Osteocyte (in vitro differentiated cells): ENCODE data around the gene CACNA1C. TPM values are rescaled to one million over a fixed set of nuclear protein-coding genes. Genes with fewer than 3 reads are reported as not detected.

Source experiments
- DNase-seq: peaks from one replicate; pipeline ENCODE4 v3.0.0; 2021; ENCODE audit warnings: mixed read lengths; ENCODE audit not compliant: unreplicated experiment; ENCODE audit errors: extremely low spot score
- H3K27ac Mint-ChIP-seq: one replicate; pipeline ENCODE4 v1.8.0; 2021; ENCODE audit warnings: mild to moderate bottlenecking, mixed read lengths; ENCODE audit not compliant: unreplicated experiment
- H3K27me3 Mint-ChIP-seq: one replicate; pipeline ENCODE4 v1.8.0; 2021; ENCODE audit warnings: mixed read lengths; ENCODE audit not compliant: unreplicated experiment
- H3K36me3 Mint-ChIP-seq: one replicate; pipeline ENCODE4 v1.8.0; 2021; ENCODE audit warnings: mixed read lengths; ENCODE audit not compliant: unreplicated experiment
- H3K4me1 Mint-ChIP-seq: one replicate; pipeline ENCODE4 v1.8.0; 2021; ENCODE audit warnings: mixed read lengths; ENCODE audit not compliant: unreplicated experiment
- H3K4me3 Mint-ChIP-seq: one replicate; pipeline ENCODE4 v1.8.0; 2021; ENCODE audit warnings: mild to moderate bottlenecking, moderate library complexity, mixed read lengths; ENCODE audit not compliant: unreplicated experiment
- H3K9me3 Mint-ChIP-seq: one replicate; pipeline ENCODE4 v1.8.0; 2021; ENCODE audit warnings: mixed read lengths; ENCODE audit not compliant: unreplicated experiment
- CTCF ChIP-seq: fragments of 200-600 bp; sonication (generic); IDR thresholded peaks from 2 replicates; pipeline ENCODE4 v1.5.0; 2021; ENCODE audit warnings: antibody characterized with exemption, mild to moderate bottlenecking, moderate library complexity
- total RNA-seq: library from RNA; stranded (reverse); gene quantifications from 2 replicates; pipeline ENCODE4 v1.2.1, GENCODE V29; 2021

CACNA1C gene
- total RNA-seq, 1 donor from 2014 or later = 67.4 TPM

GRCh38 chr12:2636741-2637340 is 584.1 kb downstream of the CACNA1C start:
- no peak for TF ChIP-seq CTCF
- DNase-seq = no peak
- peaks cover 47% of the 10 kb centered on the region for H3K4me1 Mint-ChIP-seq
- H3K27me3 Mint-ChIP-seq = no peaks in the 10 kb centered on the region
- peaks cover 39% of the 10 kb centered on the region for H3K36me3 Mint-ChIP-seq
- peak overlapping the region; percentile 82 for H3K27ac Mint-ChIP-seq
- no peak overlapping the region for H3K4me3 Mint-ChIP-seq
- no peaks in the 10 kb centered on the region for H3K9me3 Mint-ChIP-seq

DNA sequence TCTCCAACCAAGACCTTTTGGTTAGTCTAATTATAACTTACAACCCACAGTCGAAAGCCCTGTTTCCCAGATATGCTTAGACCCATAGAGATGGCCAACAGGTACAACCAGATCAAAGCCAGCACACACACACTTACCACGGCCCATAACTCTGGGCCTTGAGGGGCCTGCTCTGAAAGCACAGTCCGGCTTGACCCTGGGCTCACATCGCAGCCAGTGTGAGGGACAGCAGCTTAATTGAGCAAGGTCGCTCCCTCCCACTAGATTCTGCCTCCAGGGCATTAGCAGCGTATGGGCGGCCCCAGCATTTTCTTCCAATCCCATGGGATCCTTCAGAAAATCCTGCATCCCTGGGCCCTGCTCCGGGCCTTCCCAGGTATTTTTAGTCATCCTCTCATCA is 584.6 kb downstream of the CACNA1C start:
- H3K27me3 Mint-ChIP-seq = no peaks in the 10 kb centered on the region
- H3K36me3 Mint-ChIP-seq = peaks cover 39% of the 10 kb centered on the region
- no peak overlapping the region for H3K4me3 Mint-ChIP-seq
- no peak for DNase-seq
- H3K27ac Mint-ChIP-seq = peak overlapping the region; percentile 82
- H3K9me3 Mint-ChIP-seq = no peaks in the 10 kb centered on the region
- TF ChIP-seq CTCF = no peak
- H3K4me1 Mint-ChIP-seq = peaks cover 44% of the 10 kb centered on the region

- H3K9me3 Mint-ChIP-seq = no peaks in the 10 kb centered on the region
- H3K36me3 Mint-ChIP-seq = peaks cover 37% of the 10 kb centered on the region
- H3K4me1 Mint-ChIP-seq = peaks cover 40% of the 10 kb centered on the region
- DNase-seq = no peak
- TF ChIP-seq CTCF = no peak
- no peaks in the 10 kb centered on the region for H3K27me3 Mint-ChIP-seq
- peak overlapping the region; percentile 4 for H3K27ac Mint-ChIP-seq
- no peak overlapping the region for H3K4me3 Mint-ChIP-seq
Observed at GRCh38 chr12:2638273-2639019, 585.7 kb downstream of the CACNA1C start.

DNA sequence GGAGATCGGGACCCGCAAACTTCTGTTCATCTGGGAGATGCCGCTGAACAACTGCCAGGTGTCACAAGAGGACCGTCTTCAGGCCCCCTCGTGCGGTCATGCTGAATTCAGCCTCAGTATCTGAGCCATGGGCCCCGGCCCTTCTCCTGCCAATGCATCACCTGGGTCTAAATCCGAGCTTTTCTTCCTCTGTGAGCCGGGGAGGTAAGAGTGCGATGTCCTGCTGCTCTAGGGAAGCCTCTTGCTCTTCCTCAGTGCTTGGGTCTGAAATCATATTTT is 586.2 kb downstream of the CACNA1C start:
- H3K27me3 Mint-ChIP-seq = no peaks in the 10 kb centered on the region
- no peak overlapping the region for H3K27ac Mint-ChIP-seq
- peaks cover 40% of the 10 kb centered on the region for H3K36me3 Mint-ChIP-seq
- DNase-seq = no peak
- no peak for TF ChIP-seq CTCF
- peaks cover 40% of the 10 kb centered on the region for H3K4me1 Mint-ChIP-seq
- H3K9me3 Mint-ChIP-seq = no peaks in the 10 kb centered on the region
- no peak overlapping the region for H3K4me3 Mint-ChIP-seq

- no peaks in the 10 kb centered on the region for H3K9me3 Mint-ChIP-seq
- H3K4me3 Mint-ChIP-seq = no peak overlapping the region
- H3K4me1 Mint-ChIP-seq = peaks cover 40% of the 10 kb centered on the region
- peak overlapping the region; percentile 88 for H3K27ac Mint-ChIP-seq
- peak; percentile 15 for TF ChIP-seq CTCF
- no peaks in the 10 kb centered on the region for H3K27me3 Mint-ChIP-seq
- no peak for DNase-seq
- peaks cover 35% of the 10 kb centered on the region for H3K36me3 Mint-ChIP-seq
Observed at GRCh38 chr12:2640281-2640680, 587.5 kb downstream of the CACNA1C start.
